Measurements from ENCODE around the gene ISM2. TPM values are rescaled to one million over a fixed set of nuclear protein-coding genes. Genes with fewer than 3 reads are reported as not detected.

Gene ISM2
- total RNA-seq, 4 donors from 2014 or later = 0.44 TPM; not detected in 3

GRCh38 chr14:77439861-77440260, 58.8 kb downstream of the ISM2 start:
- 88 to 91% methylated on average over 4 of the region's 4 CpGs for WGBS, 2 donors
- H3K36me3 ChIP-seq = peaks cover 1 to 97% (median 28%) of the 10 kb centered on the region in 3 donors
- H3K27me3 ChIP-seq = no peaks in the 10 kb centered on the region
- H3K4me3 ChIP-seq = no peak overlapping the region
- H3K27ac ChIP-seq = no peak overlapping the region
- no peaks in the 10 kb centered on the region for H3K9me3 ChIP-seq
- no peaks in the 10 kb centered on the region for H3K4me1 ChIP-seq
- no peak for DNase-seq (ENCODE audit: low spot score in 2 of 2)
- TF ChIP-seq EP300 (IDR thresholded peaks at IDR 0.05) (no peak), POLR2A (IDR thresholded peaks at IDR 0.05) (no peak)
- TF ChIP-seq, protein P1, sequence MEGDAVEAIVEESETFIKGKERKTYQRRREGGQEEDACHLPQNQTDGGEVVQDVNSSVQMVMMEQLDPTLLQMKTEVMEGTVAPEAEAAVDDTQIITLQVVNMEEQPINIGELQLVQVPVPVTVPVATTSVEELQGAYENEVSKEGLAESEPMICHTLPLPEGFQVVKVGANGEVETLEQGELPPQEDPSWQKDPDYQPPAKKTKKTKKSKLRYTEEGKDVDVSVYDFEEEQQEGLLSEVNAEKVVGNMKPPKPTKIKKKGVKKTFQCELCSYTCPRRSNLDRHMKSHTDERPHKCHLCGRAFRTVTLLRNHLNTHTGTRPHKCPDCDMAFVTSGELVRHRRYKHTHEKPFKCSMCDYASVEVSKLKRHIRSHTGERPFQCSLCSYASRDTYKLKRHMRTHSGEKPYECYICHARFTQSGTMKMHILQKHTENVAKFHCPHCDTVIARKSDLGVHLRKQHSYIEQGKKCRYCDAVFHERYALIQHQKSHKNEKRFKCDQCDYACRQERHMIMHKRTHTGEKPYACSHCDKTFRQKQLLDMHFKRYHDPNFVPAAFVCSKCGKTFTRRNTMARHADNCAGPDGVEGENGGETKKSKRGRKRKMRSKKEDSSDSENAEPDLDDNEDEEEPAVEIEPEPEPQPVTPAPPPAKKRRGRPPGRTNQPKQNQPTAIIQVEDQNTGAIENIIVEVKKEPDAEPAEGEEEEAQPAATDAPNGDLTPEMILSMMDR (IDR thresholded peaks at IDR 0.05) = no peak

DNA sequence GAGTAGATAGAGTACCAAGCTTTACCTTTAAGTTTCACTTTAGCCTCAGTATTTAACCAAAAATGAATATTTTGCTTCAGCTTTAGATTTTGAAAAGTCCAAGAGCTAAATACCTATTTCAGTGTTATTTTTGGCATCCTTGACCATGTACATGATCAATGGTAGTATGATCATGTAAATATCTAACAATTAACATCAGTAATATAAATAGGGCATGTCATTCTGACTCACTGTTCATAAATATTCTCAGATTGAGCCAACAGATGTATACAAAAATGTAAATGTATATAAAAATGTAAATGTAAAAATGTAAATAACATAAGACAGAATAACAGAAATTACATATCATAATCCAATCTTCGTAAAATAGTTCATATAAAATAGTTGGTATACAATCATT, 60.0 kb downstream of the ISM2 start:
- 97 to 100% methylated on average over 1 of the region's 1 CpG for WGBS, 2 donors
- H3K9me3 ChIP-seq = no peaks in the 10 kb centered on the region
- no peaks in the 10 kb centered on the region for H3K27me3 ChIP-seq
- no peak for DNase-seq (ENCODE audit: low spot score in 2 of 2)
- no peak overlapping the region for H3K27ac ChIP-seq
- TF ChIP-seq EP300 (IDR thresholded peaks at IDR 0.05) (no peak), POLR2A (IDR thresholded peaks at IDR 0.05) (no peak)
- TF ChIP-seq, protein P1 (IDR thresholded peaks at IDR 0.05) = no peak
- no peak overlapping the region for H3K4me3 ChIP-seq
- peaks cover 2 to 97% (median 35%) of the 10 kb centered on the region in 3 donors for H3K36me3 ChIP-seq
- no peaks in the 10 kb centered on the region for H3K4me1 ChIP-seq

GRCh38 chr14:77436042-77436441, 62.6 kb downstream of the ISM2 start:
- Histone ChIP-seq H3K4me1 (no peaks in the 10 kb centered on the region), H3K36me3 (peaks cover 2 to 97% (median 20%) of the 10 kb centered on the region in 3 donors), H3K9me3 (no peaks in the 10 kb centered on the region), H3K27ac (no peak overlapping the region), H3K27me3 (no peaks in the 10 kb centered on the region), H3K4me3 (no peak overlapping the region)
- TF ChIP-seq, protein P1 (IDR thresholded peaks at IDR 0.05) = no peak
- TF ChIP-seq POLR2A (IDR thresholded peaks at IDR 0.05) = no peak
- TF ChIP-seq EP300 (IDR thresholded peaks at IDR 0.05) = no peak
- DNase-seq (ENCODE audit: low spot score in 2 of 2) = no peak
- WGBS, 2 donors = 97 to 98% methylated on average over 3 of the region's 3 CpGs

DNA sequence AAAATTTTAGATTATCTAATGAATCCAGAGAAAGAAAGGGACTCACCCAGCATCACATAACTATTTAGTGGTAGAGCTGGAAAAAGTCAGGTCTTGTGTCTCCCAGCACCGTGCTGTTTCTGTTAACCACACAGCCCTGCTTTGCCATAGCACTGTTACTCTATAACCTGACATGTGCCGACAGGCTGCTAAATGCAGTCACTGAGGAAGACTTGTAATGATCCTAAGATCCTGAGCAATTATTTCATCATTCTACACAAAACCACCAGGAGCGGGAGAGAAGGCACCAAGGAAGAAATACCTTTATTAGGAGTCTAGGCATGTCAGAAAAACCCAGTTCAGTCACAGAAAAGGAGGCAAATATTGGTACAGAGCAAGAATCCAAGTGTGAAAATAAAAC, 72.2 kb downstream of the ISM2 start:
- no peaks in the 10 kb centered on the region for H3K4me1 ChIP-seq
- no peaks in the 10 kb centered on the region for H3K27me3 ChIP-seq
- 98 to 99% methylated on average over 3 of the region's 3 CpGs for WGBS, 2 donors
- peaks cover 0 to 100% (median 31%) of the 10 kb centered on the region in 3 donors for H3K36me3 ChIP-seq
- no peak overlapping the region for H3K4me3 ChIP-seq
- DNase-seq (ENCODE audit: low spot score in 2 of 2) = no peak
- no peaks in the 10 kb centered on the region for H3K9me3 ChIP-seq
- H3K27ac ChIP-seq = no peak overlapping the region
- TF ChIP-seq POLR2A (IDR thresholded peaks at IDR 0.05) = no peak
- TF ChIP-seq, protein P1 (IDR thresholded peaks at IDR 0.05) = no peak
- TF ChIP-seq EP300 (IDR thresholded peaks at IDR 0.05) = no peak

GRCh38 chr14:77424862-77425261, 73.8 kb downstream of the ISM2 start:
- TF ChIP-seq EP300 (IDR thresholded peaks at IDR 0.05) = no peak
- no peak for TF ChIP-seq POLR2A (IDR thresholded peaks at IDR 0.05)
- TF ChIP-seq, protein P1 (IDR thresholded peaks at IDR 0.05) = no peak
- H3K36me3 ChIP-seq = peaks cover 0 to 95% (median 31%) of the 10 kb centered on the region in 3 donors
- H3K9me3 ChIP-seq = peaks cover 0 to 14% (median 0%) of the 10 kb centered on the region in 4 donors
- no peaks in the 10 kb centered on the region for H3K4me1 ChIP-seq
- no peak overlapping the region for H3K27ac ChIP-seq
- no peak overlapping the region for H3K4me3 ChIP-seq
- WGBS, 2 donors = 90 to 96% methylated on average over 3 of the region's 3 CpGs
- no peak for DNase-seq (ENCODE audit: low spot score in 2 of 2)
- no peaks in the 10 kb centered on the region for H3K27me3 ChIP-seq

Small RNA genes within 50 kb of the gene (small RNA-seq; reads per million reads assigned to genes)
- not detected for gene RF00404
- gene RN7SL587P = not detected

Other genes starting within 250 kb of the ISM2 start
- gene NGB, start 227.6 kb downstream of the ISM2 start, total RNA-seq = not detected
- gene POMT2, start 177.9 kb downstream of the ISM2 start, total RNA-seq = 10 to 100 TPM; 23.9 to 38.7 (median 28.9) TPM
- gene GSTZ1, start 177.8 kb downstream of the ISM2 start, total RNA-seq = 10 to 100 TPM in 3 of 4 donors, 1 to 10 TPM in 1; 9.4 to 24.7 (median 14.6) TPM
- 10 to 100 TPM; 11.7 to 14.0 (median 12.4) TPM for gene TMED8, start 121.7 kb downstream of the ISM2 start, total RNA-seq
- gene SAMD15, start 121.4 kb downstream of the ISM2 start, total RNA-seq = 1 to 10 TPM in 3 of 4 donors, not detected in 1; 1.1 to 3.1 (median 1.5) TPM
- gene NOXRED1, start 75.3 kb downstream of the ISM2 start, total RNA-seq = 1 to 10 TPM in 1 of 4 donors, not detected in 3; 9.0 TPM
- 10 to 100 TPM; 10.5 to 24.0 (median 16.2) TPM for gene VIPAS39, start 41.2 kb downstream of the ISM2 start, total RNA-seq
- gene AHSA1, start 40.7 kb downstream of the ISM2 start, total RNA-seq = 100 to 1,000 TPM in 2 of 4 donors, 10 to 100 TPM in 2; 58.5 to 146 (median 102) TPM
- gene SPTLC2, start 117.8 kb upstream of the ISM2 start, total RNA-seq = 10 to 100 TPM; 25.5 to 45.2 (median 29.7) TPM
- gene ALKBH1, start 209.2 kb upstream of the ISM2 start, total RNA-seq = 10 to 100 TPM in 3 of 4 donors, 1 to 10 TPM in 1; 9.6 to 17.0 (median 13.1) TPM
- gene SLIRP, start 209.3 kb upstream of the ISM2 start, total RNA-seq = 100 to 1,000 TPM; 156 to 262 (median 218) TPM